Tongue (tissue), 2 donors: ENCODE results near the gene PRXL2C. TPM values are rescaled to one million over a fixed set of nuclear protein-coding genes. Genes with fewer than 3 reads are reported as not detected.
"Not testable (repeated sequence)": the region's sequence is repeated elsewhere in the genome, so short reads cannot be mapped to it uniquely, and the experiment has no call there.

Experiments used
- DNase-seq: peaks from one replicate; pipeline ENCODE4 v3.0.0-alpha.2; 2015
- total RNA-seq: library from RNA; depleted of rRNA; stranded (reverse); fragments of >200 nt; gene quantifications from one replicate; pipeline ENCODE4 v1.2.3, GENCODE V29; 2014

PRXL2C gene
- total RNA-seq, 1 donor from 2014 or later = 23.1 TPM

DNA sequence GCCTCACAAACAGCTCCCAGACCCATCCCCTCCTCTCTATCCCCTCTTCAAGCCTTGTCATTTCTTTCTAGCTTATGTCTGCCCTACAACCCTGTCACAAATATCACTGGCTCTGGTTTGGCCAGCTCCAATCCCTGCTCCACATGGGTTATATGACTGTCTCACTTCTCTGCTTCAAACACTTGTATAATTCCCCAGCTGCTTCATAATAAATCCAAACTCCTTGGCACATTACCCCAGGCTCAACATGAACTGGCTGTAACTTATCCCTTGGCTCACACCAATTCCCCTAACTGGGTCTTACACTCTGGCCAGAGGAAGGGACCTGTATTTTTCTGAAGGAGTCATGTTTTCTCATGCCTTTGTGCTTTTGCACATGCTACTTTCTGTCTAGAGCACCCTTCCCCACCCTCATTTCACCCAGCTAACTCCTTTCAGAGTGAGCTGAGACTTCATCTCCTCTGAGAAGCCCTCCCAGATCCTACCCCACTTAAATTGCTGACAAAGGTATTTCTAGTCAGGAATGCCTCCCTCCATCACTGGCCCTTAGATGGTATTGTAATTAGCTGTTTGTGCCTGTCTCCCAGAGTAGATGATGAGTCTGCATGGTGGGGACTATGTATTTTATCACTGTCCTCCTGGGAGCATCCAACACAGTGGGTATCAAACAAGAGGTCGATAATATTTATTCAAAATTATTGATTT lies 5.3 kb downstream of the PRXL2C start:
- peak; percentile 47 for DNase-seq

DNA sequence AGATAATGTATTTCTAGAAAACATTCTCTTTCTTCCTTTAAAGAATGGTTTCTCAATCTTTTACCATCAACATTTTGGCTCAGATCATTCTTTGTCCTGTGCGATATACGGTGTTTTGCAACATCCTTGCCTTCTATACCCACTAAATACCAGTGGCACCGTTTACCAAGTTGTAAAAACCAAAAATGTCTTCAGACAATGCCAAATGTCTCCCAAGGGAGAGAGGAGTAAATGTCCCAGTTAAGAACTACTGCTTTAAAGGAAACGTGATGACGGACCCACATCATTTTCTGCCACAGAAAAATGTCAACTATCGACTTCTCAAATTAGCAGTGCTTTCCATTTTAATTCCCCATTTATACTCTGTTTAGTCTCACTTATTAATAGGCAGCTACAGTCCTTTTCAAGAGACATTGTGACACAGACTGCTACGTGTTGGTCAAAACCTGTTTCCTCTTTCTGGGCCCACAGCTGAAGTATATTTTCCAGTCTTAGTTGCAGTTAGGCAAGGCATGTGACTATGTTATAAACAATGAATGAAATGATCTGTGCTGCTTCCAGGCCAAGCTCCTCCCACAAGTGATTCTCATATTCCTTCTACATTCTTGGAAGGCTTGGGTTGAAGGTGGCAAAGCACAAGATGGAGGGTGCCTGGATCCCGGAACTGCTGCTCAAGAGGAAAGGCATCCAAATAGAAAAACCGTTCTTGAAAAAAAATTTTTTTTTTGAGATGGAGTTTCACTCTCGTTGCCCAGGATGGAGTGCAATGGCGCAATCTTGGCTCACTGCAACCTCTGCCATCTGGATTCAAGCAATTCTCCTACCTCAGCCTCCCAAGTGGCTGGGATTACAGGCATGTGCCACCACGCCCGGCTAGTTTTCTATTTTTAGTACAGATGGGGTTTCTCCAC lies 8.8 kb downstream of the PRXL2C start:
- DNase-seq = peak; percentile 63

DNA sequence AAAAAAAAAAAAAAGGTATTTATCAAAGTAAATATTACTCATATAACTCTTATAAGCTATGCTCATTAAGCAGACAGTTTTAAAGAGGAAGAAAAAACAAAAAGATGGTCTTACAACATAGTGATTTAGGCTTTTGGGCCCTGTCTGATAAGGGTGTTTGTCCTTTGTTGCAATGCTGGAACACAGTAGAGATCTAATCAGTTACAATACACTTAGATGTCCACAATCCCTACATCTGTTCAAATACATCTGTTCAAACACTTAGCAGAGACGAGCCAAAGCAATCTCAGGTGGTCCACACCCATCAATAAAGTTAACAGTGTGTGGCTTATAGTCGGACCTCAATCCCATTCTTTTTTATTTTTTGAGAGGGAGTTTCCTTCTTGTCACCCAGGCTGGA lies 11.0 kb downstream of the PRXL2C start:
- no peak for DNase-seq

DNA sequence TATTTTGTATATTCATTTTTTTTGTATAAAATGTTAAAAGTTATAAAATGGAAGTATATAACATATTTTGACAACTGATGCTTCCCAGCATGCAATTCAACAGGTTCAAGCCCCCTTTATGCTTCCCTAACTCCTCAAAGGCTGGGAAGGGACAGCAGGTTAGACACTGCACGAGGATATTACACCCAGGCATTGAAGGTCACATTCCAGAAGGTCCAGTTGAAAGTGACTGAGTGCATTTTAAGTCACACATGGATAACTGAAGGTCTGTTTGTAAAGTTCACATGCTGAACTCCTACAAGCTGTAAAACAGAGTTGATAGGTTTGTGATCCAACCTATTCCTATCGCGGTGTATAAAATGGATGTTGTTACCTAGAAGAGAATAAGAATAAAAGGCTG lies 13.6 kb downstream of the PRXL2C start:
- DNase-seq = no peak

DNA sequence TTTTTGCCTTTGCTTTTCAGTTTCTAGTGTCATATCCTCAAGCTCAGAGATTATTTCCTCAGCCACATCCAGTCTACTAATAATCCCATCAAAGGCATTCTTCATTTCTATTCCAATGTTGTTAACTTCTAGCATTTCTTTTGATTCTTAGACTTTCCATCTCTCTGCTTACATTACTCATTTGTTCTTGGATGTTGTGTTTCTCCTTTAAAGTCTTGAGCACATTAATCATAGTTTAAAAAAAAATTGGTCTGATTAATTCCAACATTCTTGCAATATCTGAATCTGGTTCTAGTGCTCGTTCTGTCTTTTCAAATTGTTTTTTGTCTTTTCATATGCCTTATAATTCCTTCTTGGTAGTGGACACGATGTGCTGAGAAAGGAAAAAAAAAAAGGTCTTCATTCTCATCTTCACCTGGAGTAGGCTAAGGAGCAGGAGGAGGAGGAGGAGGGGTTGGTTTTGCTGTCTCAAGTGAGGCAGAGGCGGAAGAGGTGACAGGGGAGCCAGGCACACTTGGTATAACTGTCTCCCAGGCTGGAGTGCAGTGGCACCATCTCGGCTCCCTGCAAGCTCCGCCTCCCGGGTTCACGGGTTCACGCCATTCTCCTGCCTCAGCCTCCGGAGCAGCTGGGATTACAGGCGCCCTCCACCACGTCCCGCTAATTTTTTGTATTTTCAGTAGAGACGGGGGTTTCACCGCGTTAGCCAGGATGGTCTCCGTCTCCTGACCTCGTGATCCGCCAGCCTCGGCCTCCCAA lies 16.3 kb downstream of the PRXL2C start:
- no peak for DNase-seq

DNA sequence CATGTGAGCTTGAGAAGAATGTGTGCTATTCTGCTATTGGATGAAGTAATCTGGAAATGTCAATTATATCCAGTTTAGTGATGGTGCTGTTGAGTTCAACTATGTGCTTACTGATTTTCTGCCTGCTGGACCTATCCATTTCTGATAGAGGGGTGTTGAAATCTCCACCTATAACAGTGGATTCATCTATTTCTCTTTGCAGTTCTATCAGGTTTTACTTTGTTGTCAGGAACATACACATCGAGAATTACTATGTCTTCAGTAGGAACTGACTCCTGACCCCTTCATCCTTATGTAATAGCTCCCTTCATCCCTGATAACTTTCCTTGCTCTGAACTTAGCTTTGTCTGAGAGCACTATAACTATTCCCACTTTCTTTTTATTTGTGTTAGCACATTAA lies 18.7 kb downstream of the PRXL2C start:
- no peak for DNase-seq

DNA sequence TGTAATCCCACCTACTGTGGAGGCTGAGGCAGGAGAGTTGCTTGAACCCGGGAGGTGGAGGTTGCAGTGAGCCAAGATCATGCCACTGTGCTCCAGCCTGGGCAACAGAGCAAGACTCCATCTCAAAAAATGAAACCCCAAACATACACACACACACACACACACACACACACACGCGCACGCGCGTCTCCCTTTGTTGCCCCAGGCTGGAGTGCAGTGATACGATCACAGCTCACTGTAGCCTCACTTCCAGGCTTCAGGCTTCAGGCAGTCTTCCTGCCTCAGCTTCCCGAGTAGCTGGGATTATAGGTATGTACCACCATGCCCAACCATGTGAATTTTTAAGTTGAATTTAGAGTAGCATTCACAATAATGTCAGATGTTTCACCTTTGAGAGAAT lies 21.5 kb downstream of the PRXL2C start:
- DNase-seq = not testable (repeated sequence)

DNA sequence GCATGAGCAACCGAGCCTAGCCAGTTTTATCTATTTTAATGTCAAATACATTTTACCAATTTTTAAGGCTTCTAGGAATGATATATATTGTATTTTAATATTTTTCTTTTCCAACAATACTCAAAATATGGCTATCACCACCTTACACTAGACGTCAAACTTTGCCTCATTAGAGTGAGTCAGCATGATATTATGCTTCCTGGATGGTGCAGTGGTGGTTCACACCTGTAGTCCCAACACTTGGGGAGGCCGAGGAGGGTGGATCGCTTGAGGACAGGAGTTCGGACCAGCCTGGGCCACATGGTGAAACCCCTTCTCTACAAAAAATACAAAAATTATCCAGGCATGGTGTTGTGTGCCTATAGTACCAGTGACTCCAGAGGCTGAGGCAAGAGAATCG lies 28.2 kb downstream of the PRXL2C start:
- no peak for DNase-seq

DNA sequence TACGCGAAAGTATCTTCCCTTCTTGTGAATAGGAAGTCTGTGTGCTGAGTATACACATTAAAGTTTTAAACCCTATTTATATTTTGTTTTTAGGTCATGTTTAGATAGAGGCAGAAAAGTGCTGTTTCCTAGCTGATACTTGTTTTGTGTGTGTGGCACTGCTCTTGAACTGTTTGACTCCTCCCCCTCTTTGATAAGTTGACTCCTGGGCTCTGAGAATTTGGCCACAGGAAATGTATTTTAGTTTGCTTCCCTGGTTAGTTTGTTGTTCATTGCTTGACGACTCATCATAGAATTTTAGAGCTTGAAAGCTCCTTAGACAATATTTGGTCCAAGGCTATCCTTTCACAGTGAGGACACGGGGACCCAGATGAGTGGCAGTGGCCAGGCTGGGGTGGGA lies 33.5 kb downstream of the PRXL2C start:
- no peak for DNase-seq

DNA sequence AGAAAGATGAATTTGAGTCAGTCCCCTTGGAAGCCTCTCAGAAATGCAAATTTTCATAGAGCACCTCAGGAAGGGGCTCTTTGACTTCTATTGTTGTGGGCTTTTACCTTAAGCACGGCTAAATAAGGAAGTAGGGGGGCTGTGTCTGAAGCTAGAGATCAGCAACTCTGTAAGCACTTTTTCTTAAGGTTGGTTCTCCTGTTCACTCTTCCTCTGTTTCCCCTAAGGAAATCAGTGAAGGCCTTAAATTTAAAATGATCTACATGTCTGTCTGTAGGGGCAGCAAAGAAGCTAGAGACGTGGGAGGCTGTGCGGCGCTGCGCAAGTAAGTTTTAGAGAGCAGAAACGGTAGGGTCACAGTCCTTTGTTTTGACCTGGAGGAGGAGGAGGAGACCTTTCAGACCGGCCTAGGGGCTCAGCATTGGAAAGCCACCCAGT lies 34.3 kb downstream of the PRXL2C start:
- no peak for DNase-seq

DNA sequence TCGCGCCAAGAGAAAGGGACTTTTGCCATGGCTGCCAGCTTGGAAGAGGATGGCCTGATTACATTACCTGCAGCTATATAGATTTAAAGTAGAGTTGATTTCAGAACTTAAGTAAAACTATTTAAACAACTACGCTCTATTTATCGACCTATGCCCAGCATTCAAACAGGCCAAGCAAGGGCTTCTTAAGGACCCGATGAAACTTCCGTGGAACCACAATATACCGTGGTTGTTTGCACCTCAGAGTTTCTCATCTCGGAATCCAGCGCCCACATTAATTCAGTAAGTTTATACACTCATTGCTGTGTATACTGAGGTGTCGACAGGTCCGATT lies 35.0 kb downstream of the PRXL2C start:
- DNase-seq = no peak

DNA sequence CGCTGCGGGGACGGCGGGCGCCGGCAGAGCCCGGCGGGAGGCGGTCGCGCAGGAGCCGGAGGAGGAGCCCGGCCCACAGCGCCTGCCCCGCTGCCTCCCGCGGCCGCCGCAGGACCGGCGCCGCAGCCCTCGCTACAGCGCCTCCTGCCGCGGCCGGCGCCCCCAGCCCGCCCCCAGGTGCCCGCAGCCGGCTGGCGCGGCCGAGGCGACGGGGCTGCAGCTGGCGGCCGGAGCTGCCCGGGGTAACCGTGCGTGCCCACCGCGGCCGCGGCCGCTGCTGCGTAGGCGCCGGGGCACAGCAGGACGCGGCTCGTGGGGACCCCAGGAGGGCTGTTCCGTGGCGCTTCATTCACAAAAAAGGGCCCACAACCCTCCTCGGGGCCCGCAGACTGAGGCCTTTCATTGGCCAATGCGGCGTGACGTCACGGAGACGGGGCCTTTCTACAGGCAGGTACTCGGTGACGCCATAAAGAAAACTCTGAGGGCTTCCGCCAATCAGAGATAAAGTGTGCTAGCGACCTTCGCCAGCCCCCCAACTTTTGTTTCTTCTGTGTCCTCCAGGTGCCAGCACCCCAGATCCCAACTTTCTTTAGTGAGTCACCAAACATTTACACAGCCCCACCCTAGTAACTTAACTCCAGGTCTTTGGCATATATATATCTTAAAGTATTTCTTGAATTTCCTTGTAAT lies 35.5 kb downstream of the PRXL2C start, which contains the start of gene CDC14B:
TSS of gene CDC14B (minus strand) at position 353 of the 690 bp plus-strand sequence. CDS start 465 bp downstream, outside the sequence.
- DNase-seq = peak; percentile 97

DNA sequence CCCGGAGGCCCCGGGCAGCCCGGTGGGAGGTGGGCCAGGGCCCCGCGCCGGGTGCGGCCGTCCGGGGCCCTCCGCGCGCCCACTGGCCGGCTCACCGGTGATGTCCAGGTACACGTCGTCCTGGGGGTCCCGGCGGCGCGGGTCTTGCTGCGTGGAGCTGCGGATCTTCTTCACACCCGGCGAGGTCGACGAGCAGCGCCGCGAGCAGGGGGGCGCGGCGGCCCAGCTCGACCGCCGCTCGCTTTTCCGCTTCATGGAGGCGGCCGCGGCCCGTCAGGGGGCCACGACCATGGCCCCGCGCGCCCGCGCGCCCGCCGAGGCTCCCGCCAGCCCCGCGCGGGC lies 36.0 kb downstream of the PRXL2C start:
- DNase-seq = no peak

DNA sequence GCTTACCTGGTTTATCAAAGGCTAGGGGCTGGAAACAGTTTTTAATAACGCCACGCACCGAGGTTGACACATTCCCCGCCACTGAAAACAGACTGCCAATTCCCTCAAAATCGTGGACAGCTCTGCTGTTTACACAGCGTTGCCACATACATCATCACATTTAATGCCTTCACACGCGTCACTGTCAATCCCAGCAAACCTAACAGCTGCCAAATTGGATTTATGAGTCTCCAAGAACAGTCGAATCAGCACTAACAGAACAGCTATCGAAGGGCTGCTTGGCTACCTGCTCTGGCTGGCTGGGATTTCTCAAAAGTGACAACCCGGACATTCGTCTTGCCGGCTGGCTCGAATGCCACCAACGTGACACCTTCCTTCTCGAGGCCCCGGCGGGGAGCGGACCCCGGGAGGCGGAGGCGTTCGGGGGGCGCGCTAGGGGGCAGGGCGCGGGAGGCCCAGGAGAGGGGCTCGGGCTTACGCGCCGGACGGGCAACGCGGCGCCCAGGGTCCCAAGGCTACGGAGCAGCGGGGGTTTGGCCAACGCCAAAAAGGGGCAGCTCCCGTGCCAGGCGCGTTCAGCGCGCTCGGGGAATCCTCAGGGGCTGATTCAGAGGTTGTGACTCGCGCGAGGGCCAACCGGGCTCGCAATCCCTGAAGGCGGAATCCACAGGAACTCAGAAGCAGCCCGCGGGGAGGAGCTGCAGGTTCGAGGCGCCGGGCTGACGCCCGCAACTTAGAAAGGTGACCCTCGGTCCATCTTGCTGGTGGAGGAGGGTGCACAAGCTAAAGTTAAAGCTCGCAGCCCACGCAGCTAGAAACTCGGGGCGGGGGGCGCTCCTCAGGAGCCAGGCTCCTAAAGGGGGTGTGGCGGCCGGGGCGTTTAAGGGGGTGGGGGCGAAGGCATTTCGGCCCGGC lies 36.7 kb downstream of the PRXL2C start:
- DNase-seq = peak; percentile 93

DNA sequence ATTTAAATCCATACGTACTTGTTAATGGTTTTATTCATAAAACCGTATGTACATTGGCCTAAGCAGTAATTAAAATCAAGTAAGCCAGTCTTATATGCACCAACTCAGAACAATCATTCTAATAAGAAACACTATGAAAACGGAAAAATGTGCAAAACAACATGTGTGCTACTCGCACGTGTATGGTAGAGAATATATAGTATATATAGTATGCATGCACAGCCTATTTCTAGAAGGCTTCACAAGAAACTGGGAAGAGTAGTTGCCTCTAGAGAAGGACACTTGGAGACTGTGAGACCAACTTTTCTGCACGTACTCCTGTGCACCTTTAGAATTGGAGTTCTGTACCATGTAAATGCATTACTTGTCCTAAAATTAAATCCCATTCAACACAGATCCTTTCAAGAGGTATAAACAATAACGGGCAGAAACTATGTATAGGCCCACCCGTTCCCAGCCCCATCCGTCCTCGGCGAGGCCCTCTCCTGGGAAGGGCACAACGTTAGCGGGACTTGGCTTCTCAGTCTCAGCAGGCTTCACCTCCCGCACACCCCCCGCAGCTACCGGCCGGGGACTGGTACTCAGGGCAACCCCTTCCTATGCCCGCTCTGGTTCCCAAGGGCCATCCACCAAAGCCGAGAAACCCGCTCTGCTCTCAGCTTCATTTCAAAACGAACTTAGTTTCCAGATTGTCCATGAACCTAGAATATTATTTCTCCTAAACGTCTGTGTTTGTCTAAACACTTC lies 37.5 kb downstream of the PRXL2C start:
- no peak for DNase-seq

DNA sequence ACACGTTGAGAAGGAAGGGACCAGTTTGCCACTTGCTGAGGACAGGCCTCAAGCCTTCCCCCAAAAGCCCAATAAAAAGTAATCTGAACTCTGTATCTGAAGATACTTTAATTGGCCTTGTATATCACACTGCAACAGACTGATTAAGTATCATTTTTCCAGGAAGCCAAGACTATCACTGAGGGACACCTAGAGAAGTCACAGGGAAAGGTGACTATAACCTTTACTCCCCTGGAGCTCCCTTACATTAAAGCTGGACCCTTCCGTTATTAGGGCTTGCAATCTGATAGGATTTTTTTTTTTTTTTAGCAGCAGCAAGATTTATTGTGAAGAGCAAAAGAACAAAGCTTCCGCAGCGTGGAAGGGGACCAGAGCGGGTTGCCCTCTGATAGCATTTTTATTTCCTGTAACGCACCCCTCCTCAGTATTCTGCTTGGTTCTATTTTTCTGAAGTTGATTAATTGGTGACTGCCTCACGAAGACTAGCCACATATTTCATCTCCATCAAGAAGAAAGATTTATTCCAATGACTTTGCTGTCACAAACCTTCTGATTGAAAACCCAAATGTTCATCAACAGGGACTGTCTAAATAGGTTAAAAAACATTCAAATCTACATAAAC lies 38.2 kb downstream of the PRXL2C start:
- DNase-seq = no peak

DNA sequence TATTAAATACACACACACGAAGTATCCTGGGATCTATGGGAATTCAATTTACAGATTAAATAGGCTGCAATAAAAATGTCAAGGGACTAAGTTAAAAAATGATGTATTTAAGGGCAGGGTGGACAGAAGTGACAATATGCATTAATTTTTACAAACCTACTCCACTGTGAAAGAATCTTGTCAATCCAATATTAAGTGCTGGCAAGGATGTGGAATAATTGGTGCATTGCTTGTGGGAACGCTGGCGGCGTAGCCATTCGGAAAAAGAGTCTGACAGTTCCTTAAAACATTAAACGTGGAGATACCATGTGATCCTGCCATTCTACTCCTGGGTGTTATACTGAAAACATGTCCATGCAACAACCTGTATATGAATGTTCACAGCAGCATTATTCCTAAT lies 39.7 kb downstream of the PRXL2C start:
- DNase-seq = no peak

DNA sequence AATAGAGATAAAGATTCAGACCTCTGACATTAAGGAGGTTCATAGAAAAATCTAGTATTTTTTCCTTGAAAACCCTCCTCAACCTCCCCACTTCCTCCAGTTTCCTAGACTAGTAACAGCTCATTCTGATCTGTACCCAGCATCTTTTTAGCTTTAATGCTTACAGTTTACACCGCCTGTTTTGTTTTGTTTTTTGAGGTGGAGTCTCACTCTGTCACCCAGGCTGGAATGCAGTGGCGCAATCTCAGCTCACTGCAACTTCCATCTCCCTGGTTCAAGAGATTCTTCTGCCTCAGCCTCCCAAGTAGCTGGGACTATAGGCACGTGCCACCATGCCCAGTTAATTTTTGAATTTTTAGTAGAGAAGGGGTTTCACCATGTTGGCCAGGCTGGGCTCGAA lies 40.5 kb downstream of the PRXL2C start:
- not testable (repeated sequence) for DNase-seq

DNA sequence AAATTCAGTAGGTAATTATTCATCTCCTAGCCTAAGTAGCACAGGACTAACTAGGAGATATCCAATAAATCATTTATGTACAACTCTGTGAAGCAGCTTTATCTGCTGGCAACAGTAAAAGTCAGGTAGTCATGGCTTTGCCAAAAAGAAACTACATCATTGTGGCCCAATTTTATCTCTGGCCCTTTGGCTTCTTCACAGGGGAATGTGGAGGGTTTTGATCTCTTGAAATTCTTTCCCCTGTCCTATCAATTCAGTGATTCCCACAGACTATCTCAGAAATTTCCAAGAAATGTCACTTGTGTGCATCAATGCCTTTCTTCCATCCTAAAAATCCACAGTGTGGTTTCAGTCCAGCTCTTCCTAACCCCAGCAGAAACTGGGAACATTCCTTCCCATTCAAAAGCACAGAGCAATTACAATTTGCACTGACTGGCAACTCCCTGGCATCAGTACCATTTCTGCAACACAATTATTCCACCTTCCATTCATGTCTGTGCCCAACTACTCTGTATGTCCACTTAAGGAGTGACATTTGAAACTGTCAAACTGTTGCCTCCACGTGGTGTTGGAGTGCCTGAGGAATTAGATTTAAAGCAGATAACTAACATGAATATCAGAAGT lies 42.0 kb downstream of the PRXL2C start:
- no peak for DNase-seq
